GM21786 (cell line): ENCODE measurements around the gene CLASRP.
"Not testable (repeated sequence)": the region's sequence is repeated elsewhere in the genome, so short reads cannot be mapped to it uniquely, and the experiment has no call there.

ENCODE experiments used
- ATAC-seq: cut with Tn5 transposase; IDR thresholded peaks from one replicate; pipeline ENCODE4 v1.9.1; 2021; ENCODE audit not compliant: unreplicated experiment

CLASRP gene

DNA sequence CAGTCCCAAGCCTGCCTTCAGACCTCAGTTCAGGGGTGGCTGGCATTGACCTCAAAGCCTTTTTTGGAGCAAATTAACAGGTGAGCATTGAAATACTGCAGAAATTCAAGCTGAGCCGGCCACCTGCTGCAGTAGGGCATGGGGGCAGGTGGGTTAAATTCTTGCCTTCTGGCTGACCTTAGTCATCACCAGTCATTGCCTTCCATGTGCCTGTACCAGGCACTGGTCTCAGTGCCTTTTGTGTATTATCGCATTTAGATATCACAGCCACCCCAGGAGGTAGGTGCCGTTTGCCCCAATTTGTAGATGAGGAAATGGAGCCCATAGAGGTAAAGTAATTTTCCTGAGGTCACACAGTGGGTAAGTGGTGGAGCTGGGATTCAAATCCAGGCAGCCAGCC, 61.4 kb downstream of the CLASRP start:
- ATAC-seq = no peak

DNA sequence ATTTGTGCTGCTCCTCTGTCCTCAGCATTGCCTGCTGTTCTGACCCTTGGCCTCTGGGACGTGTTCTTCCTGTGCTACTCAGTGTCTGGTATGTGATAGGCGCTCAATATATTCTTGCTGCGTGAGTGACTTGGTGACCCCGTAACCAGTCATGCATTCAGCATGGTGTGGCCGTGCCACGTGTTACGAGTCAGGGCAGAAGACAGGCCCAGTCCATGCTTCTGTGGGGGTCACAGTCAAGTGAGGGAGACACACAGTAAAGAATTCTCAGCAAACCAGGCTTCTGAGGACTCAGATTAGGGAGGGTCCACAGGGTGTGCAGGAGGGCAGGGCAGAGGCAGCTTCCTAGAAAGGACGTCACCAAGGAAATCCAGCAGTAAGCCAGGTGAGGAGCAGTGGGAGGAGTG, 62.0 kb downstream of the CLASRP start:
- ATAC-seq = no peak

DNA sequence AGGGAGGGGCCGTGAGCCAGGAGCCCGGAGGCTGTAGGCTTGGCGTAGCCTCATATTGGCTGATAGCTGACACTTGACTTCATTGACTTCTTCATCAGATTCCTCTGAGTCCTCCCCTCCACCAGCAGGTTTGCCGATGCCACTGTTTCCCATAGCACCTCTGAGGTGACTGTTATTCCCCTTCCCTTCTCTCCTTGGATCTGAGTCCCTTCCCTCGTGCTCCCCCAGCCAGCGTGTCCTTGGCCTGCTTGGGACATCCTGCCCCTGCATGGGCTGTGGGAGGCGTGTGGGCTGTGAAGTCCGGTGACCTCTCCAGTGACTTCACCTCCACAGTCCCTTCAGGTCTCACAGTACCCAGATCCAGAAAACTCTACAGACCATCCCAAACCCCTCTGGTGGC, 63.0 kb downstream of the CLASRP start:
- ATAC-seq = no peak

DNA sequence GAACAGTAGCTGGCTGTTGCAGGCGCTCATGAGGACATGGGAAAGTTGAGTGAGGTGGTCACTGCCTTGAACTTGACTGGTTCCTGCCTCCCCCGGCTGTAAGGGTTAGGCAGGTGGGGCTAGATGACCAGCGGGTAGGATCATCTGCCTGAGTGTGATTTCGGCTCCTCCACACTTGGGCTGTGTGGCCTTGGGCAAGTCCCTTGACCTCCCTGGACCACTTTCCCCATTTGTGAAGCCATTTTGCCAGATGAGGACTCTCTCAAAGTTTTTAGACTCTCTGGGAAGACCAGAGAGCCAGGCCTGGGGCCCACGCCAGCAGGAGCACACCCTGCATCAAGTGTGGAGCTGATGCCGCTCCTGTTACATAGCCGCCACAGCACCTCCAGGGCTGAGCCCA, 63.6 kb downstream of the CLASRP start:
- no peak for ATAC-seq

DNA sequence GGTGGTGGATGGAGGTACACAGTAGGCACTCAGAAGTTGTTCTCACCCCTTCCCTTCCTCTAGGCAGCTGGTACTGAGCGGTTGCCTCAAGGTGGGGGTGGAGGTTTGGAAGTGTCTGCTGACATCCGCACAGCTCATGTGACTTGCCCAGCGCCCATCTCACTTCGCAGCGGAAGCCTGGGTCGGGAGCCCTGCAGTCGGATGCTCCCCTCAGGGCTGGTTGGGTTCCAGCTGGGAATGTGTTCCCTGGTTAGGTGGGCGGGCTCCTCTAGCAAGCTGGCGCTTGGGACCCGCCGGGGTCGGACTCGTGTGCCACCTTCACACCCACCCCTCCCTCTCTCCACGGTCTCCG, 64.3 kb downstream of the CLASRP start:
- no peak for ATAC-seq

DNA sequence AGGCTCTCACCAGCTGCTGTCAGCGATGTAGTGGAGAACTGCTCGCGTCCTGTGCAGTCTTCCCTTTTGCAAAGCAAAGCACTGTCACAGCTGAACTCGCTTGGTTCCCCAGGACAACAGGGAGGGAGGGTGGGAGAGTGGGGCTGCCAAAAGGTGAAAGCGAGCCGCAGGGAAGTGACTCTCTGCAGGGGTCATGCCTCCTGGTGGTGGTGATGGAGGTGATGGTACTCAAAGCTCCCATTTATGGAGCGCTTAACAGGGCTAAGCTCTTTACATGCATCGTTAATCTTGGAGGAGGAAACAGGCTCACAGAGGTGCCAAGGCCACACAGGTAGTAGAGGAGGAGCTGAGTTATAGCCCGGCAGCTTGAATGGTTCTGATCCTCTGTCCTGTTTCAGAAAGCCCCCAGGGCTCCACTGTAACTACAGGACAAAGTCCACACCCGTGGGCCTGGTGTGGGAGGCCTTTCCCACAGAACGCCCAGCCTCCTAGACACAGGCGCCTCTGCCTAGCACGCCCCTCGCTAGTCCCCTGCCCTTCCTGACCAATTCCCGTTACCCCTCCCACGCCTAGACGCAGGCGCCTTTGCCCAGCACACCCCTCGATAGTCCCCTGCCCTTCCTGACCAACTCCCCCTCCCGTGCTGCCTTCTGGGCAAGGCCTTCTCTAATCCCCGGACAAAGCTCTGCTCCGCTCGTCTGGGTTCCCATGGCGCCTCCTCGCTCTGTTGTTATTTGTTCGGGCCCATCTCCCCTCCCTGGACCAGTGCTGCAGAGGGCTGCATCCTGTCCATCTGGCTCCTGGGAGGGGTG, 64.9 kb downstream of the CLASRP start:
- no peak for ATAC-seq

DNA sequence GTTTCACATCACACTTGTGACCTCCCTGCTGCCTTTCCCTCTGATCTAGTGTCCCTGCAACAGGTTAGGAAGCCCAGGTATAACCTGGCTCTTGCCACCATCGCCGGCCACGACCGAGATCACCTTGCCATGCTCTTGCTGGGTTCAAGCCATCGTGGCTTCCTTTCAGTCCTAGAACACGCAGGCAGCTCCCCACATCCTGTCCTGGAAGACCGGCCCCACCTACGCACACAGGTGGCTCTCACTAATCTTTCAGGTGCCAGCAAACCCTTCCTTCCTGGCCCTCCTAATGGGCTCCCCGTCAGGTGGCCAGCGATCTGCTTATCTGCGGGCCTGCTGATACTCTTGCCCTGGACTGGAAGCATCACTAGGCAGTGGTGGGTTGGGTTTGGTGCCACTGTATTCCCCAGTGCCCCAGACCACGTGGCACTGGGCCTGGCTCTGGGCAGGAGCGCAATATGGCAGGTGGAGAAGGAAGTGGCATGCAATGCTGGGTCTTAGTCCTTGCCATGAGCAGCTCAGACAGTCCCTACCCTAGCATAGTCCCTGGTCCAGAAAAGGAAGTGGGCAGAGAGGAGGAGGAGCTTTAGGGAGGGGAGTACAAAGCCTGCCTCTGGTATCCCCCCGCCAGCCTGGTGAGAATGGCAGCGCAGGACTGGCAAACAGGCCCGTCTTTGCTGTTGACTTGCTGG, 66.0 kb downstream of the CLASRP start:
- no peak for ATAC-seq

DNA sequence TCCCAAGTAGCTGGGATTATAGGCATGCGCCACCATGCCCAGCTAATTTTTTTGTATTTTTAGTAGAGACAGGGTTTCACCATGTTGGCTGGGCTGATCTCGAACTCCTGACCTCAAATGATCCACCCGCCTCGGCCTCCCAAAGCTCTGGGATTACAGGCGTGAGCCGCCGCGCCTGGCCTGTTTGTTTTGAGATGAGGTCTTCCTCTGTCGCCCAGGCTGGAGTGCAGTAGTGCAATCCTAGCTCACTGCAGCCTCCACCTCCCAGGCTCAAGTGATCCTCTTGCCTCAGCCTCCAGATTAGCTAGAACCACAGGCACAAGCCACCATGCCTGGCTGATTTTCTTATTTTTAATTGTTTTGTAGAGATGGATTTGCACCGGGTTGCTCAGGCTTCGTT, 67.5 kb downstream of the CLASRP start:
- ATAC-seq = not testable (repeated sequence)

DNA sequence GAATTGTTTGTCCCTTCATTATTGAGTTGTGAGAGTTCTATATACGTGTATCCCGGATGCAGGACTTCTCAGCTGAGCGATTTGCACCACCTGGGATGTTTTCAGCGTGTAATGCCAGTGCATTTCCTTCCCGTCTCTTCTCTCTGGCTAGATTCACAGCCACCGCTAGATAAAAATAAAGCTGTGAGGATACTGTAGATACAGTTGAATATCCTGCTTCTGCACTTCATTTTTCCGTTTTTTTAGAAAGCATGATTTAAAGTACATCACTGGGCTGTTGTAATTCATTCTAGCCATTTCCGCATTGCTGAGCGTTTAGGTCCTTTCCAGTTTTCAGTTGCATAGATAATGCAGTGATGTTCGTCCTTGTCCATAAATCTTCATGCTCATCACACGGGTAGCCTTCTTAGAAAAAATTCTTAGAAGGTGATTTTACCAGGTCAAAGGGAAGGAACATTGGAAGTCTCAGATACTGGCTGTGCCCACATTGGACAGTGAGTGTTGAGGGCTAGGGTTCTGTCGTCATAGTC, 68.8 kb downstream of the CLASRP start:
- no peak for ATAC-seq

DNA sequence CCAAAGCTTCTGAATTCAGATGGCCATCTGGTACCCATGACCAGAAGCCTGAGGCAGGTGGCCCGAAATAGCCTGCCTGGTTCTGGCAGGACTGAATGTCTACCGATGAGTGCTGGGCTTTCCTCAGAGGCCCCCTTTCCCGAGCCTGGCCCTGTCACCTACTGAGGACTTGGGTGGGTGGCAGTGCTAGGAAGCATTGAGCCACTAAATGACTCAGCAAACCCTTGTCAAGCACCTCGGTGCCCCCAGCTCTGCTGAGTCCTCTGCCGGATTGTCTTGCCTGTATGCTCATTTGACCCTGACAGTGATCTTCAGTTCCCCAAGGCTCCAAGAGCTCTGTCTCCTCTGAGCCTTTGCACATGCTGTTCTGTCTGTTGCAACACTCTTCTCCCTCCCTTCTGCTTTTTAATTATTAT, 72.0 kb downstream of the CLASRP start:
- no peak for ATAC-seq

DNA sequence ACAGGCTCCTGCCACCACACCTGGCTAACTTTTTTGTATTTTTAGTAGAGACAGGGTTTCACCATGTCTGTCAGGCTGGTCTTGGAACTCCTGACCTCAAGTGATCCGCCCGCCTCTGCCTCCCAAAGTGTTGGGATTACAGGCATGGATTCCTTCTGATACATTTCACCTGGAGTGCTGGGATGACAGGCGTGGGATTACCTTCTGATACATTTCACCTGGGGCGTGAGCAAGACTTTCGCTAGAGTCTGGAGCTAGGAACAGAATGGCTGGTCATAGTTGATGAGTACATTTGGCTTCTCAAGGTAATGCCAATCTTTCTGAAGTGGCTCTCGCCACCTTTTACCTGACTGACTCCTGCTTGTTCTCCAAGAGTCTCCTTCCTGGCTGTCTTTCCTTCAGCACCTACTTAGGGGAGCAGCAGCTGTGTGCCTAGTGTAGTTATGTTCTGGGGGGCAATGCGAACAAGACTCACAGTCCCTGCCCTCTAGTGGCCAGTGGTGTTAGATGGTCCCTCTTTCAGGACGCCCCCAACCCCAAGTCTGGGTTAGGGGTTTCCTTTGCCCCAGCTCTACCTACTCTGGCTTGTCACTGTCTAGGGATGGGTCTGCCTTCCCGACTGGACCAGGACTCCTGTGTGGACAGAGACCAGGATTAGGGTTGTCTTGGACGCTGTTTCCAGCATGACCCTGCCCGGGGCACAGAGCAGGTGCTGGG, 73.4 kb downstream of the CLASRP start:
- ATAC-seq = no peak

DNA sequence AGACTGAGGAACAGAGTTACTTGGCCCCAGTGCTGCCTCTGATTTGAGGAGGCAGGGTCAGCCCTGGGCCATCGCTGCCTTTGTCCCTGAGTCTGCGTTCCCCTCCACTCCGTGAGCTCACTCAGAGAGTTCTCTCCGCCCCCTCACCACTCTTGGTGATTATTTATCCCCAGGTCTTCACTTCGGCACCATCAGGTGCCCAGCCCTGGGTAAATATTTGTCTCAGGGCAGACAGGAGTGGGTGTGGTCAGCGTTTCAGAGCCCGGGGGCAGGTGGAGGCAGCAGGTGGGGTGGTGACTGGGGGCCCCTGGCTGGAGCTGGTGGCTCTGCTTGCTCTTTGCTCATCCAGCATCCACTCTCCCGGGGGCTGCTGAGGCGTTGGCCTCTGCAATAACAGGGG, 74.8 kb downstream of the CLASRP start:
- no peak for ATAC-seq

DNA sequence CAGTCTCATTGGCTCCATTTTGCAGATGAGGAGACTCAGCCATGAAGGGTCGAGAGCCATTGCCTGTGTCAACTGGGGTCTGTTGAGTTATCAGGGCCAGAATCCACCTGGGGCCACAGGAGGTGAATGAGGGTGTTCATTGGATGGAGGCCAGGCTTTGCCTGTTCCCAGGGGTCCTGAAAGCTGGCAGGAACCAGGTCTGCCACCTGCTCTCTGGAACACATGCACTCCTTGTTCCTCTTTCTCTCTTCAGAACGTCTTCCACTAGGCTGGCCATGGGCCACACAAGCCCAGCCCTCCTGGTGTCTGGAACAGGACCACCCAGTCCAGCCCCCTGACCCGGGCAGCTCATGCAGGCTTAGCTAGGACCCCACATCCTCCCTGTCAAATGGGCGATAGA, 75.3 kb downstream of the CLASRP start:
- ATAC-seq = no peak

DNA sequence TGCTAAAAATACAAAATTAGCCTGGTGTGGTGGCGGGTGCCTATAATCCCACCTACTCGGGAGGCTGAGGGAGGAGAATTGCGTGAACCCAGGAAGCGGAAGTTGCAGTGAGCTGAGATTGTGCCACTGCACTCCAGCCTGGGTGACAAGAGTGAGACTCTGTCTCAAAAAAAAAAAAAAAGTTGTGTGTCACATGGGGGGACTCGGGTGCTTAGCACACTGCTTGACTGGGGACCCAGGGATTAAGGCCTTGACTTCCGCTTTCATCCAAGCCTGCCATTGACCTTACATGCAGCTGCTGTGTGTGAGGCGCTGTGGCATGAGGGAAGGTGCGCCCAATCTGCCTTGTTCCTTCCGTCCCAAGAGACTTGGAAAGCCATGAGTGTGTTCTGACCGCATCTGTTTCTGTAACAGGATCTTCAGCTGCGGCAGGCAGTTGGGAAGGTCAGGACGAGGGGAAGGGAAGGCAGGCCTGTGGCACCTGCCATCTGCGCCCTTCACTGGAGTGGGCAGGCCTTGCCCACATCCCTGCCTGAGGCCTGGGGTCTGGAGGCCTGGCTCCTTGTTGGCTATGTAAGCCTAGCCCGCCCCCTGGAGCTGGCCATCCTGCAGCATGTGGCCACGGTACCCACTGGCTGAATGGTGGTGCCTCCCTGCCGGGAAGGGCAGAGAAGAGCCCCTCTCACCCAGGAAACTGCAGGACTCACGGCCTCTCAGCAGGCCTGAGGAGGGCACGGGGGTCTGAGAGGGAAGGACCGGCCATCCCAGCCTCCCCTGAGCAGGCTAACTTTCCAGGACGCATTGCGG, 77.2 kb downstream of the CLASRP start:
- ATAC-seq = no peak

DNA sequence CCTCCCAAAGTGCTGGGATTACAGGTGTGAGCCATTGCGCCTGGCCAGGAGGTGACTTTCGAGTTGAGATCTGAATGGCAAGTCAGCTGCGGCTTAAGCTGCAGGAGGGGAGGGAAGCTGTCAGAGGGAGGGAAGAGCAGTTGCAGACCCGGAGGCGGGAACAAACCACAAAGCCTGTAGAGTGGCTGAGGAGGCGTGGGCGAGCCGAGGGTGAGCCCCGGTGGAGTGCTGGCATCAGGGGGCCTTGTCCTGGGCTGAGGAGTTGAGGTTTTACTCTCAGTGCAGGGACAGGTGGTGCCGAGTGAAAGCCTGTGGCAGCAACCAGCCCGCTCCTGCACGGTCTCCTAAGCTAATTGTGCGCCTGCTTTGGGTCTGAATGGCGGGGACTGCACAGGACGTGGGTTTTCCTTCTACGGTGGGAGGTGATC, 78.3 kb downstream of the CLASRP start:
- no peak for ATAC-seq

DNA sequence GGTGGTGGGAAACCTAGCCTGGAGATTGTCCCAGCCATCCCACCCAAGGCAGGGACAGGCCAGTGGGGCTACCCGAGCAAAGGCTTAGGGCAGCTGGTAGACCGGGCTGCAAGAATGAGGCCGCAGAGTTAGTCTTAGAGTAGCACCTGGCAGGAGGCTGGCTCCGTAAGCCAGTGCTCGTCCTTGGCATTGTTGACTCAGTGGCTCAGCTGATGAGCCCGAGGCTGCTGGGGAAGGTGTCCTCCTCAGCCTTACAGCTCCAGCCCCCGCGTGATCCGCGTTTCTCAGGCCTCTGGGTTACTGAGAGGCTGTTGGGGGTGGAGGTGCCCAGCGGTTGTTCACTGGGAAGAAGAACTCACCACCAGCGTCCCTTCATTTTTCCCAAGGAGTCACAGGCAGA, 78.8 kb downstream of the CLASRP start:
- ATAC-seq = no peak

DNA sequence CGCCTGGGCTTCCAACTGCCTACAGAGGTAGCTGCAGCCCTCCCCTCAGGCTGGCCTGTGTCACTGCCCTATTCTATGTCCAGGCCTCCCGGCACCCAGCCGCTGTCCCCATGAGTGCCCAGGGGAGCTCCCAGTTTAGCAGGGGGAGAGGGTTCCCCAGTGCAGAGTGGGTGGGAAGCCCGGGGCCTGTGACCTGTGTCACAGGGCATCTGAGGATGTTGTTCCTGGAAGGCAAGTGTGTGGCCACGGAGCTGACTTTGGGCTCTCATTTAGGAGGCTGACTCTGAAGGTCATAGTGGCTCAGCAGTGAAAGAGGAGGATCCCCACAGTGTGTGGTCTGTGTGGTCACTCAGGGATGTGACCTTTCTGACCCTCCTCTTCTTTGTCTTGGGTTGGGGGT, 79.3 kb downstream of the CLASRP start:
- ATAC-seq = no peak

DNA sequence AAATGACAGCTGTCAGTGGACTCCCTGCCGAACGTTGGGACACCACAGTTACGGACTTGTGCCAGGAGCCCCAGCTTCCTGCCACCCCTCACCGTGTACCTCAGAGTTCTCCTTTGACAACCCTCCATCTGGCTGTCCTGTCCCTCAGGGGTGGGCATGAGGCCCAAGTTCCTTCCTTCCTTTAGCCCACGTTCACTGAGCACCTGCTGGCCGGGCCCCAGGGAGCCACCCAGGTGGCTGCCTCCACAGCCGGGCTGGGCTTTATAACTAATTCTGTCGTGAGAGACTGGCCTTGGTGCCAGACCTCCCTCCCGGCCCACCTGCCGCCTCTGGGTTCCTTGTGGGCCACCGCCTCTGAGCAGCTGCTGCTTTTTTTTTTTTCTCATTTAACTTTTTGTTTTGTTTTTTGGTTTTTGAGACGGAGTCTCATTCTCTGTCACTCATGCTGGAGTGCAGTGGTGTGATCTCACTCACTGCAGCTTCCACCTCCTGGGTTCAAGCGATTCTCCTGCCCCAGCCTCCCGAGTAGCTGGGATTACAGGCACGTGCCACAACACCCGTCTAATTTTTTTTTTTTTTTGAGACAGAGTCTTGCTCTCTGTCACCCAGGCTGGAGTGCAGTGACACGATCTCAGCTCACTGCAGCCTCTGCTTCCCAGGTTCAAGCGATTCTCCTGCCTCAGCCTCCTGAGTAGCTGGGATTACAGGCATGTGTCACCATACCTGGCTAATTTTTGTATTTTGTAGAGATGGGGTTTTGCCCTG, 79.9 kb downstream of the CLASRP start:
- ATAC-seq = not testable (repeated sequence)

DNA sequence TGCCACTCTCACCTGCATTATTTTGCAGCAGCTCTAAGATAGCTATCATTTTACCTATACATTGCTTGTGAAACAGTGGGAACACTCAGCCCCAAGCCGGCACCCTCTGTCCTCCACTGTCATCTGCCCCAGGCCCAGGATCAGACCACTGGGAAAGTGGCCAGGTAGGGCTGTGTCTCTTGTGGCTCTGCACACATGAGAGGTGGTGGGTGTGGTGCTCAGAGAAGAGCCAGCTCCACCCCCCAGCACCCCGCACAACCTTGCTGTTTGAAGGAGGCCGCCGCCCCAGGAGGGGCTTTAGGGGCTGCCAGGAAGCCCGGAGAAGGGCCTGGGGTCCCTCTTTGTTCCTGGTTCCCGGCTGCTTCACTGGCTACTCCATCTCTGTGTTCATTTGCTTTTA, 80.7 kb downstream of the CLASRP start:
- ATAC-seq = no peak
